ENCODE results near the gene SYTL5.

The SYTL5 gene

GRCh38 chrX:38142610-38143009 lies 136.3 kb downstream of the SYTL5 start:
- Histone ChIP-seq H3K27me3 (ENCODE audit: insufficient read depth, low read length) (no peaks in the 10 kb centered on the region), H2AFZ (ENCODE audit: low read depth, low read length) (no peak overlapping the region), H3K36me3 (ENCODE audit: insufficient read depth, low read length) (no peaks in the 10 kb centered on the region), H3K9me3 (ENCODE audit: low read length) (no peaks in the 10 kb centered on the region), H3K4me1 (ENCODE audit: insufficient read depth, low read length) (no peaks in the 10 kb centered on the region), H3K4me3 (ENCODE audit: low read length) (no peak overlapping the region)

DNA sequence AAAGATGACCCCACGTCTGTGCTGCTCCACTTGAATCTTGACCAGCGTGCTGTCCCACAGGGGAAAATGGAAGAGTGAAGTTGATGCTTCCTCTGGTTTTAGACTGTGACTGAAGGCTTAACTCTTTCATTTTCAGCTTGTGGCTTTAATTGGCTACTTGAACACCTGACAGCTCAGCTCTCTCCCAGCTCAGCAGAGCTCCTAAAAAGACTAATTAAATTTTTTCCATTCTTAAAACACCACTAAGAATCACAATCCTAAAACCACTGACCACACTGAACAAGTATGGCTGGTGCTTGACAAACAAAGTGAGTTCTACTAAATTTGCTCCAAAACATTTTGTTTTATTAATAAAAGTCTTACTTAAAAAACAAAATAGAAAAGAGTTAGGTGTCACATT lies 142.7 kb downstream of the SYTL5 start:
- Histone ChIP-seq H3K4me1 (ENCODE audit: insufficient read depth, low read length) (no peaks in the 10 kb centered on the region), H3K9me3 (ENCODE audit: low read length) (no peaks in the 10 kb centered on the region), H3K36me3 (ENCODE audit: insufficient read depth, low read length) (no peaks in the 10 kb centered on the region), H2AFZ (ENCODE audit: low read depth, low read length) (no peak overlapping the region), H3K4me3 (ENCODE audit: low read length) (no peak overlapping the region), H3K27me3 (ENCODE audit: insufficient read depth, low read length) (no peaks in the 10 kb centered on the region)

- no peaks in the 10 kb centered on the region for H3K27me3 ChIP-seq (ENCODE audit: insufficient read depth, low read length)
- no peak overlapping the region for H3K4me3 ChIP-seq (ENCODE audit: low read length)
- H3K4me1 ChIP-seq (ENCODE audit: insufficient read depth, low read length) = no peaks in the 10 kb centered on the region
- no peaks in the 10 kb centered on the region for H3K36me3 ChIP-seq (ENCODE audit: insufficient read depth, low read length)
- H2AFZ ChIP-seq (ENCODE audit: low read depth, low read length) = no peak overlapping the region
- no peaks in the 10 kb centered on the region for H3K9me3 ChIP-seq (ENCODE audit: low read length)
Measured at GRCh38 chrX:38150993-38151392, 144.6 kb downstream of the SYTL5 start.

DNA sequence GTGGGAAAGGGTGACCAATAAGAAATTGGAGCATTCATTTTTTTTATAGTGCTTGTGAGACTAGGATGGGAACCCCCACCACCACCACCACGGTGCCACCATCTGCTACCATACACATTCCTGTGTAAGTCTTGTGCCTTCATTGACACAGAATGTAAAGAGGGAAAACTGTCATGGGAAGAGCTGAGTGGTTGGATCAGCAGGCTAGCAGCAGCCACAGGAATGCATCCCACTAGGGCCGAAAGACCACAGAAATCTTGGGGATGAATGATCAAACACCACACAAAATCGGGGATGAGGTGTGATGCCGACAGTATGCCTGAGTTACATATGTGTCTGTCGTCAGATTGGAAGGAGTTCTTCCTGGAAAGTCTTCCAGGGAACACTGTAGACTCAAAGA lies 145.1 kb downstream of the SYTL5 start:
- no peaks in the 10 kb centered on the region for H3K9me3 ChIP-seq (ENCODE audit: low read length)
- no peaks in the 10 kb centered on the region for H3K27me3 ChIP-seq (ENCODE audit: insufficient read depth, low read length)
- H2AFZ ChIP-seq (ENCODE audit: low read depth, low read length) = no peak overlapping the region
- H3K4me1 ChIP-seq (ENCODE audit: insufficient read depth, low read length) = no peaks in the 10 kb centered on the region
- H3K4me3 ChIP-seq (ENCODE audit: low read length) = no peak overlapping the region
- H3K36me3 ChIP-seq (ENCODE audit: insufficient read depth, low read length) = no peaks in the 10 kb centered on the region

DNA sequence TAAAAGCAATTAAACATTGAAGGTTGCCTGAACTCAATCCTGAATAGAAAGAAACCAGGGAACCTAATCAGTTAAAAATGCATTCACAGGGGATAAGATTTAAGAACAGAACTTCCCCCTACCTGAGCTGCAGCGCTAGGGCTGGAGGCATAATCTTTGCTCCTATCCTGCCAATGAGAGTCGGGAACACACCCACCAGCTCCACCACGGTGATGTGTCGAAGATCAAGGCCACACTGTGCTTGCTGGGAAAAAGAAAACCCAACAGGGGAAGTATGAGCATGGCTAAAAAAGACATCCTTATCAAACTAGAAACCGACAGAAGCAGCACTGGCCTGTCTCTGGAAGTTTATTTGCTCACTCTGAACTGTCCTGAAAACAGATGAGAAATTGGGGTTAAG lies 148.0 kb downstream of the SYTL5 start:
- no peaks in the 10 kb centered on the region for H3K36me3 ChIP-seq (ENCODE audit: insufficient read depth, low read length)
- no peaks in the 10 kb centered on the region for H3K9me3 ChIP-seq (ENCODE audit: low read length)
- no peak overlapping the region for H2AFZ ChIP-seq (ENCODE audit: low read depth, low read length)
- H3K4me3 ChIP-seq (ENCODE audit: low read length) = no peak overlapping the region
- no peaks in the 10 kb centered on the region for H3K27me3 ChIP-seq (ENCODE audit: insufficient read depth, low read length)
- no peaks in the 10 kb centered on the region for H3K4me1 ChIP-seq (ENCODE audit: insufficient read depth, low read length)

GRCh38 chrX:38154818-38155217 lies 148.5 kb downstream of the SYTL5 start:
- H3K27me3 ChIP-seq (ENCODE audit: insufficient read depth, low read length) = no peaks in the 10 kb centered on the region
- no peaks in the 10 kb centered on the region for H3K36me3 ChIP-seq (ENCODE audit: insufficient read depth, low read length)
- no peaks in the 10 kb centered on the region for H3K9me3 ChIP-seq (ENCODE audit: low read length)
- no peak overlapping the region for H3K4me3 ChIP-seq (ENCODE audit: low read length)
- H3K4me1 ChIP-seq (ENCODE audit: insufficient read depth, low read length) = no peaks in the 10 kb centered on the region
- no peak overlapping the region for H2AFZ ChIP-seq (ENCODE audit: low read depth, low read length)

- Histone ChIP-seq H2AFZ (ENCODE audit: low read depth, low read length) (no peak overlapping the region), H3K4me3 (ENCODE audit: low read length) (no peak overlapping the region), H3K9me3 (ENCODE audit: low read length) (no peaks in the 10 kb centered on the region), H3K36me3 (ENCODE audit: insufficient read depth, low read length) (no peaks in the 10 kb centered on the region), H3K4me1 (ENCODE audit: insufficient read depth, low read length) (no peaks in the 10 kb centered on the region), H3K27me3 (ENCODE audit: insufficient read depth, low read length) (no peaks in the 10 kb centered on the region)
Measured at GRCh38 chrX:38156838-38157237, 150.5 kb downstream of the SYTL5 start.

DNA sequence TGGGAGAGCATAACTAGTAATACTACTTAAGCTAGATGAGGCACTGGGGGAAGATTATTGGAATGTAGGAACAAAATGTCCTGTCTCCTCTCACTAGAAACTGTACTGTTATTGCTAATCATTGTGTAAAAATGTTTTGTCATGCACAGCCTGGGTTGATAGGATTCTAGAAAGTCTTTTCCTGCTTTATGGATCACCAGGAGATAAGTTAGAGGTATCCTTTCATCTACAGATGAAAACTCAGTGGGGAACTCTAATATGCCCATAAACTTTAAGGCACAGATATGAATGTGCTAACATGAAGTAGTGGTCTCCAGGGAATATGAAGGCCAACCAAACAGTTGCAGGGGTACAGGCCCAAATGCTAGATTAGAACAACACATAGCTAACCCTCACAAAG lies 156.8 kb downstream of the SYTL5 start:
- Histone ChIP-seq H3K27me3 (ENCODE audit: insufficient read depth, low read length) (no peaks in the 10 kb centered on the region), H3K36me3 (ENCODE audit: insufficient read depth, low read length) (no peaks in the 10 kb centered on the region), H3K4me1 (ENCODE audit: insufficient read depth, low read length) (no peaks in the 10 kb centered on the region), H3K9me3 (ENCODE audit: low read length) (no peaks in the 10 kb centered on the region), H3K4me3 (ENCODE audit: low read length) (no peak overlapping the region), H2AFZ (ENCODE audit: low read depth, low read length) (no peak overlapping the region)

DNA sequence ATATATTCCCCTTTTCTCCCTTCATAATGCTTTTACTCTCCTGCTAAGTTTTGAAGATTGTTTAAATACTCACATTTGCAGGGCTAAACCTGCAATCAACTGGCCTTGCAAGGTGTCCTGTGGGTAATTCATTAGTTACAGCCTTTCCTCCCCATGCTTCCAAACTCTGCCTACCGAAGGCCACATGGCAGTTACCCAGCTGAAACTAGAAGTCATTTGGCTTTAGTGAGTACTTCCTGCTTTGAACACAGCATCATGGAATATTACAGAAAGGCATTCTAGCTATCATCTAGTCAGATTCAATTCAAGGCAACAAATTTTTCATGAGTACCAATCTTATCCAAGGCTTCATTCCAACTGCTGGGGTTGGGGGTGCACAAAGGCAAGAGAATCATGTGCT lies 158.7 kb downstream of the SYTL5 start:
- no peak overlapping the region for H2AFZ ChIP-seq (ENCODE audit: low read depth, low read length)
- no peak overlapping the region for H3K4me3 ChIP-seq (ENCODE audit: low read length)
- H3K36me3 ChIP-seq (ENCODE audit: insufficient read depth, low read length) = no peaks in the 10 kb centered on the region
- no peaks in the 10 kb centered on the region for H3K27me3 ChIP-seq (ENCODE audit: insufficient read depth, low read length)
- H3K9me3 ChIP-seq (ENCODE audit: low read length) = no peaks in the 10 kb centered on the region
- no peaks in the 10 kb centered on the region for H3K4me1 ChIP-seq (ENCODE audit: insufficient read depth, low read length)

DNA sequence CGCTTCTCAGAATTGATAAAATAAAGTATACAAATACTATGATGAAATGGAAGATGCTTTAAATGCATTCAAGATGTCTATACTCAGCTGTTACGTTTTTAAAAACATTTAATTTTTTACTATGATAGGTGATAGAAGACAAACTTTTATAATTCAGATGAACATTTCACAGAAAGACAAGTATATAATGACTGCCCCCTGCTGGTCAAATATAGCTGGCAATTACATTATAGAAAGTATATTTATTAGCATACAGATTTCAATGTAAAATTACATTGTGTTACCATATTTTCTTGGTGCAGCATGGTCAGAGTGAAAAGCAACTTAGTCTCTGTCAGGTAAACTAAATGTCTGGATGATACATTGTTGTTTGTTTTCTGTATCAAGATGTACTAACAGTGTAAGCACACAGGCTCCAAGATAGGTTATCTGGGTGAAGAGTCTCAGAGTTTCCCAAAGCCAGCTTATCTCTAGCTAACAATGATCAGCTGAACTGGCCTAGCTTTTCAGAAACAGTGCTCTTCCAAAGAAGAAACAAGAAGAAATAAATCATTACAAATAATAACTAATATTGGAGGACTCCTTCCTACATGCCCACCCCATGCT lies 160.2 kb downstream of the SYTL5 start:
- Histone ChIP-seq H3K36me3 (ENCODE audit: insufficient read depth, low read length) (no peaks in the 10 kb centered on the region), H2AFZ (ENCODE audit: low read depth, low read length) (no peak overlapping the region)

GRCh38 chrX:38170556-38170955 lies 164.2 kb downstream of the SYTL5 start:
- H2AFZ ChIP-seq (ENCODE audit: low read depth, low read length) = no peak overlapping the region
- peaks cover 5% of the 10 kb centered on the region for H3K4me1 ChIP-seq (ENCODE audit: insufficient read depth, low read length)
- H3K36me3 ChIP-seq (ENCODE audit: insufficient read depth, low read length) = no peaks in the 10 kb centered on the region
- H3K4me3 ChIP-seq (ENCODE audit: low read length) = no peak overlapping the region
- no peaks in the 10 kb centered on the region for H3K27me3 ChIP-seq (ENCODE audit: insufficient read depth, low read length)
- H3K9me3 ChIP-seq (ENCODE audit: low read length) = no peaks in the 10 kb centered on the region

More for the DNA sequence above, 160.2 kb downstream of the SYTL5 start:
- H3K4me1 ChIP-seq (ENCODE audit: insufficient read depth, low read length) = peaks cover 5% of the 10 kb centered on the region
- H3K4me3 ChIP-seq (ENCODE audit: low read length) = no peak overlapping the region
- no peaks in the 10 kb centered on the region for H3K27me3 ChIP-seq (ENCODE audit: insufficient read depth, low read length)
- H3K9me3 ChIP-seq (ENCODE audit: low read length) = no peaks in the 10 kb centered on the region

GRCh38 chrX:38172596-38172995 lies 166.2 kb downstream of the SYTL5 start:
- no peaks in the 10 kb centered on the region for H3K27me3 ChIP-seq (ENCODE audit: insufficient read depth, low read length)
- H3K36me3 ChIP-seq (ENCODE audit: insufficient read depth, low read length) = no peaks in the 10 kb centered on the region
- no peaks in the 10 kb centered on the region for H3K9me3 ChIP-seq (ENCODE audit: low read length)
- no peak overlapping the region for H2AFZ ChIP-seq (ENCODE audit: low read depth, low read length)
- peaks cover 5% of the 10 kb centered on the region for H3K4me1 ChIP-seq (ENCODE audit: insufficient read depth, low read length)
- no peak overlapping the region for H3K4me3 ChIP-seq (ENCODE audit: low read length)

GRCh38 chrX:38175139-38175538 lies 168.8 kb downstream of the SYTL5 start:
- Histone ChIP-seq H3K36me3 (ENCODE audit: insufficient read depth, low read length) (no peaks in the 10 kb centered on the region), H3K9me3 (ENCODE audit: low read length) (no peaks in the 10 kb centered on the region)

GRCh38 chrX:38178396-38178795 lies 172.0 kb downstream of the SYTL5 start:
- H3K4me3 ChIP-seq (ENCODE audit: low read length) = no peak overlapping the region
- H3K4me1 ChIP-seq (ENCODE audit: insufficient read depth, low read length) = no peaks in the 10 kb centered on the region
- no peaks in the 10 kb centered on the region for H3K9me3 ChIP-seq (ENCODE audit: low read length)
- peaks cover 9% of the 10 kb centered on the region for H3K27me3 ChIP-seq (ENCODE audit: insufficient read depth, low read length)
- H2AFZ ChIP-seq (ENCODE audit: low read depth, low read length) = no peak overlapping the region
- no peaks in the 10 kb centered on the region for H3K36me3 ChIP-seq (ENCODE audit: insufficient read depth, low read length)

More at GRCh38 chrX:38175139-38175538, 168.8 kb downstream of the SYTL5 start:
- Histone ChIP-seq H3K4me3 (ENCODE audit: low read length) (no peak overlapping the region), H2AFZ (ENCODE audit: low read depth, low read length) (no peak overlapping the region), H3K27me3 (ENCODE audit: insufficient read depth, low read length) (peaks cover under 1% of the 10 kb centered on the region), H3K4me1 (ENCODE audit: insufficient read depth, low read length) (peaks cover 5% of the 10 kb centered on the region)
